Right lobe of liver (tissue), 4 donors: ENCODE results near the gene IL5RA.

Experiments
- POLR2A ChIP-seq: fragments of 450-650 bp; IDR thresholded peaks from one replicate; pipeline ENCODE4 v1.6.1; 2017; ENCODE audit warnings: antibody characterized with exemption, mild to moderate bottlenecking
- TF ChIP-seq, protein P1 (sequence below), 4 donors: fragments of 200-600 bp in 3 of 4; fragments of 450-650 bp in 1 of 4; IDR thresholded peaks; one replicate each; pipeline versions ENCODE4 v1.5.1 to v1.8.0; 2016 to 2022; ENCODE audit warnings: antibody characterized with exemption in 4 of 4, mild to moderate bottlenecking in 2 of 4
- donor health status: DM: no; HTN: no; CAD: no.
- donor health status: DM: no; HTN: no; CAD: no.
- donor health status: DM: no; HTN: yes; CAD: no.

- TF ChIP-seq, protein P1, sequence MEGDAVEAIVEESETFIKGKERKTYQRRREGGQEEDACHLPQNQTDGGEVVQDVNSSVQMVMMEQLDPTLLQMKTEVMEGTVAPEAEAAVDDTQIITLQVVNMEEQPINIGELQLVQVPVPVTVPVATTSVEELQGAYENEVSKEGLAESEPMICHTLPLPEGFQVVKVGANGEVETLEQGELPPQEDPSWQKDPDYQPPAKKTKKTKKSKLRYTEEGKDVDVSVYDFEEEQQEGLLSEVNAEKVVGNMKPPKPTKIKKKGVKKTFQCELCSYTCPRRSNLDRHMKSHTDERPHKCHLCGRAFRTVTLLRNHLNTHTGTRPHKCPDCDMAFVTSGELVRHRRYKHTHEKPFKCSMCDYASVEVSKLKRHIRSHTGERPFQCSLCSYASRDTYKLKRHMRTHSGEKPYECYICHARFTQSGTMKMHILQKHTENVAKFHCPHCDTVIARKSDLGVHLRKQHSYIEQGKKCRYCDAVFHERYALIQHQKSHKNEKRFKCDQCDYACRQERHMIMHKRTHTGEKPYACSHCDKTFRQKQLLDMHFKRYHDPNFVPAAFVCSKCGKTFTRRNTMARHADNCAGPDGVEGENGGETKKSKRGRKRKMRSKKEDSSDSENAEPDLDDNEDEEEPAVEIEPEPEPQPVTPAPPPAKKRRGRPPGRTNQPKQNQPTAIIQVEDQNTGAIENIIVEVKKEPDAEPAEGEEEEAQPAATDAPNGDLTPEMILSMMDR (IDR thresholded peaks at IDR 0.05), result no peak
- TF ChIP-seq POLR2A, result no peak
Observed at GRCh38 chr3:3154879-3155610, 44.9 kb upstream of the IL5RA start.
